H54 (cell line): Measurements from ENCODE around the gene OR52E8.
A peak's percentile ranks its signal among the peaks of the same experiment; 100 is the strongest.

Experiments used
- DNase-seq: peaks from one replicate; pipeline ENCODE4 v3.0.0; 2011; ENCODE audit warnings: low spot score, mixed read lengths; ENCODE audit not compliant: insufficient read length
- FAIRE-seq: peaks from 3 replicates; lab custom pipeline; 2011; peaks lifted over from hg19 to GRCh38; lab: Jason Lieb, UNC
- POLR2A ChIP-seq: IDR thresholded peaks from 2 replicates; pipeline ENCODE4 v1.6.1; 2011; ENCODE audit warnings: low read depth, mild to moderate bottlenecking, low read length

OR52E8 gene

GRCh38 chr11:5857590-5857989 lies at the start of gene OR52E8:
OR52E8 (minus strand) TSS chr11:5857690; CDS start chr11:5857690, 0 bp downstream.
- no peak for TF ChIP-seq POLR2A
- FAIRE-seq (no peak), DNase-seq (no peak)

- TF ChIP-seq POLR2A = no peak
- no peak for FAIRE-seq
Observed at GRCh38 chr11:5899534-5899933, 42.0 kb upstream of the OR52E8 start.

GRCh38 chr11:5892908-5893307 lies 35.4 kb upstream of the OR52E8 start, which contains the start of gene OR52E5:
OR52E5 (plus strand) TSS chr11:5893208; CDS start chr11:5900777, 7,569 bp downstream.
- FAIRE-seq (no peak), DNase-seq (no peak)
- no peak for TF ChIP-seq POLR2A

More at GRCh38 chr11:5899534-5899933, 42.0 kb upstream of the OR52E8 start:
- no peak for DNase-seq

- FAIRE-seq (peak; percentile 50), DNase-seq (no peak)
- TF ChIP-seq POLR2A = no peak
Observed at GRCh38 chr11:5891216-5891800, 33.8 kb upstream of the OR52E8 start.

- TF ChIP-seq POLR2A = no peak
- no peak for FAIRE-seq
- DNase-seq = no peak
Observed at GRCh38 chr11:5887661-5888060, 30.2 kb upstream of the OR52E8 start.

- TF ChIP-seq POLR2A = no peak
- DNase-seq = no peak
- no peak for FAIRE-seq
Observed at GRCh38 chr11:5887172-5887571, 29.7 kb upstream of the OR52E8 start.

GRCh38 chr11:5881756-5882155 lies 24.3 kb upstream of the OR52E8 start:
- TF ChIP-seq POLR2A = no peak
- no peak for FAIRE-seq
- no peak for DNase-seq

GRCh38 chr11:5880329-5880728 lies 22.8 kb upstream of the OR52E8 start, which contains the start of gene OR52E4:
OR52E4 (plus strand) TSS chr11:5880629; CDS start chr11:5884293, 3,664 bp downstream.
- FAIRE-seq (no peak), DNase-seq (no peak)
- no peak for TF ChIP-seq POLR2A

GRCh38 chr11:5878564-5878963 lies 21.1 kb upstream of the OR52E8 start:
- no peak for TF ChIP-seq POLR2A
- no peak for FAIRE-seq
- DNase-seq = no peak

GRCh38 chr11:5865826-5866225 lies 8.3 kb upstream of the OR52E8 start:
- no peak for FAIRE-seq
- DNase-seq = no peak
- TF ChIP-seq POLR2A = no peak

- no peak for DNase-seq
- FAIRE-seq = no peak
- TF ChIP-seq POLR2A = no peak
Observed at GRCh38 chr11:5851002-5851401, 6.5 kb downstream of the OR52E8 start.

- FAIRE-seq (no peak), DNase-seq (no peak)
- no peak for TF ChIP-seq POLR2A
Observed at GRCh38 chr11:5847711-5848110, 9.8 kb downstream of the OR52E8 start.

GRCh38 chr11:5846701-5847100 lies 10.8 kb downstream of the OR52E8 start:
- FAIRE-seq (no peak), DNase-seq (no peak)
- TF ChIP-seq POLR2A = no peak

GRCh38 chr11:5841797-5842196 lies 15.7 kb downstream of the OR52E8 start, which contains the start of gene OR52E6:
OR52E6 (minus strand) TSS chr11:5841897; CDS start chr11:5841897, 0 bp downstream.
- FAIRE-seq (peak; percentile 27), DNase-seq (no peak)
- no peak for TF ChIP-seq POLR2A

- TF ChIP-seq POLR2A = no peak
- no peak for FAIRE-seq
Observed at GRCh38 chr11:5837695-5838094, 19.8 kb downstream of the OR52E8 start.

More at GRCh38 chr11:5837695-5838094, 19.8 kb downstream of the OR52E8 start:
- no peak for DNase-seq
